Sigmoid colon (tissue), 7 donors: ENCODE data around the gene CACNA2D3. TPM values are rescaled to one million over a fixed set of nuclear protein-coding genes. Genes with fewer than 3 reads are reported as not detected.

Experiments
- DNase-seq: peaks from one replicate; pipeline ENCODE4 v3.0.0-alpha.2; 2019
- H3K27ac ChIP-seq, 4 donors: fragments of 200-600 bp; sonication (generic); one replicate each; pipeline ENCODE4 v1.5.1; 2016 to 2019; ENCODE audit warnings: mild to moderate bottlenecking in 1 of 4
- H3K27me3 ChIP-seq, 3 donors: fragments of 200-600 bp; sonication (generic); one replicate each; pipeline ENCODE4 v1.5.1; 2019; ENCODE audit warnings: mild to moderate bottlenecking in 1 of 3
- H3K36me3 ChIP-seq, 4 donors: fragments of 200-600 bp; sonication (generic); one replicate each; pipeline ENCODE4 v1.5.1; 2016 to 2019
- H3K4me1 ChIP-seq, 4 donors: fragments of 200-600 bp; sonication (generic); one replicate each; pipeline ENCODE4 v1.5.1; 2017 to 2019
- H3K4me3 ChIP-seq, 4 donors: fragments of 200-600 bp; sonication (generic); one replicate each; pipeline ENCODE4 v1.5.1; 2017 to 2019; ENCODE audit warnings: mild to moderate bottlenecking in 2 of 4, moderate library complexity in 1 of 4
- H3K9me3 ChIP-seq, 4 donors: fragments of 200-600 bp in 3 of 4; sonication (generic) in 3 of 4; one replicate each; pipeline versions ENCODE4 v1.5.1 to v1.6.1; 2013 to 2019
- EP300 ChIP-seq, 4 donors: sonication (generic); formaldehyde crosslinking; IDR thresholded peaks; one replicate each; pipeline ENCODE4 v1.6.1; 2017; ENCODE audit warnings: antibody characterized with exemption in 4 of 4
- POLR2A ChIP-seq, 2 donors: fragments of 450-650 bp; IDR thresholded peaks; one replicate each; pipeline ENCODE4 v1.6.1; 2016; ENCODE audit warnings: antibody characterized with exemption in 2 of 2, mild to moderate bottlenecking in 2 of 2, moderate library complexity in 2 of 2
- POLR2AphosphoS5 ChIP-seq, 4 donors: sonication (generic); formaldehyde crosslinking; IDR thresholded peaks; one replicate each; pipeline ENCODE4 v1.6.1; 2017; ENCODE audit warnings: antibody characterized with exemption in 4 of 4
- WGBS, 2 donors: extraction: QIAGEN DNeasy Blood & Tissue Kit; methylation state at CpG; one replicate each; pipeline ENCODE4 v1.1.7; 2013; 5-methylcytosine and 5-hydroxymethylcytosine counted together
- intact Hi-C: fragments of 100-400 bp; cut with DNase I; formaldehyde crosslinking; loops from one replicate; pipeline ENCODE4 v1.15.1; 2023
- polyA plus RNA-seq, 3 donors: library from polyadenylated mRNA; stranded (reverse); fragments of 200-250 nt; gene quantifications; one replicate each; pipeline ENCODE4 v1.2.3, GENCODE V29; 2013
- total RNA-seq, 4 donors: library from RNA; depleted of rRNA; stranded (reverse); fragments of >200 nt; gene quantifications; one replicate each; pipeline ENCODE4 v1.1.0, GENCODE V29; 2016
- TF ChIP-seq, protein P1 (sequence below), 4 experiments: fragments of 450-650 bp in 3 of 4; fragments of 200-600 bp in 1 of 4; IDR thresholded peaks; one replicate each; pipeline ENCODE4 v1.5.1; 2016 to 2019; ENCODE audit warnings: antibody characterized with exemption in 4 of 4, mild to moderate bottlenecking in 3 of 4, moderate library complexity in 2 of 4
- donor health status: healthy with polysubstance abuse.
- donor health status: Bipolar disorder and iron deficiency.
- donor health status: healthy.

The CACNA2D3 gene
- total and polyA plus RNA-seq, 7 donors: 0.32 to 10.2 (median 4.8) TPM; not detected in 1

DNA sequence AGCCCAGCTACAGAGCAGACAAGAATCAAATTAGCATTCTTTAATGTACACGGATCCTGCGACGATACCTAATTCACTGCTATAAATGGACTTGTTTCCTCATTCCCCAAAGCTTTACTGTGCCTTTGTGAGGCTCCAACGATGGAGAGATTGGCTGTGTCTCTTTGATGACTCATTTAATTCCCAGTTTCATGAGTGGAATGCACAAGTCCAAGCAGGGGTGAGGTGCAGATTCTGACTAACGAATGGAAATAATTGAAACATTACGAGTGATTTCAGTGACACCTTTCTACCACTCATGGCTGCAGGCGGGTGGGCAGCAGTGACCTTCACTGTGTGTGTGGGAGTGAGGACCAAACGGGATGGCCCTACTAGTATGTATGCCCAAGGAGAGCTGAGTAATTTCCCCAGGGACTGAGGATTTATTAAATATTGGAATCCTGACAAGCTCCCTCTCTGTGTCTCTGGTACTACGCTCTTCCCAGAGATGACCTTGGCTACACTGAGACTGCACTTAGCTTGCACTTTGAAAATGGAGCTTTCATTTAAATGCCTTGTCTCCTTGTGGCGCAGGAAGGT is 156.7 kb downstream of the CACNA2D3 start:
- 45 to 75% methylated on average over 10 of the region's 10 CpGs for WGBS, 2 donors
- no peak for DNase-seq
- Histone ChIP-seq H3K27me3 (no peaks in the 10 kb centered on the region), H3K9me3 (peaks cover 0 to 3% (median 0%) of the 10 kb centered on the region in 4 donors), H3K4me1 (no peaks in the 10 kb centered on the region), H3K36me3 (no peaks in the 10 kb centered on the region), H3K27ac (no peak overlapping the region), H3K4me3 (no peak overlapping the region)
- intact Hi-C loops: no loop called here
- TF ChIP-seq EP300 (IDR thresholded peaks at IDR 0.05) (no peak), POLR2AphosphoS5 (IDR thresholded peaks at IDR 0.05) (no peak), POLR2A (IDR thresholded peaks at IDR 0.05) (no peak)
- TF ChIP-seq, protein P1, sequence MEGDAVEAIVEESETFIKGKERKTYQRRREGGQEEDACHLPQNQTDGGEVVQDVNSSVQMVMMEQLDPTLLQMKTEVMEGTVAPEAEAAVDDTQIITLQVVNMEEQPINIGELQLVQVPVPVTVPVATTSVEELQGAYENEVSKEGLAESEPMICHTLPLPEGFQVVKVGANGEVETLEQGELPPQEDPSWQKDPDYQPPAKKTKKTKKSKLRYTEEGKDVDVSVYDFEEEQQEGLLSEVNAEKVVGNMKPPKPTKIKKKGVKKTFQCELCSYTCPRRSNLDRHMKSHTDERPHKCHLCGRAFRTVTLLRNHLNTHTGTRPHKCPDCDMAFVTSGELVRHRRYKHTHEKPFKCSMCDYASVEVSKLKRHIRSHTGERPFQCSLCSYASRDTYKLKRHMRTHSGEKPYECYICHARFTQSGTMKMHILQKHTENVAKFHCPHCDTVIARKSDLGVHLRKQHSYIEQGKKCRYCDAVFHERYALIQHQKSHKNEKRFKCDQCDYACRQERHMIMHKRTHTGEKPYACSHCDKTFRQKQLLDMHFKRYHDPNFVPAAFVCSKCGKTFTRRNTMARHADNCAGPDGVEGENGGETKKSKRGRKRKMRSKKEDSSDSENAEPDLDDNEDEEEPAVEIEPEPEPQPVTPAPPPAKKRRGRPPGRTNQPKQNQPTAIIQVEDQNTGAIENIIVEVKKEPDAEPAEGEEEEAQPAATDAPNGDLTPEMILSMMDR (IDR thresholded peaks at IDR 0.05): no peak

DNA sequence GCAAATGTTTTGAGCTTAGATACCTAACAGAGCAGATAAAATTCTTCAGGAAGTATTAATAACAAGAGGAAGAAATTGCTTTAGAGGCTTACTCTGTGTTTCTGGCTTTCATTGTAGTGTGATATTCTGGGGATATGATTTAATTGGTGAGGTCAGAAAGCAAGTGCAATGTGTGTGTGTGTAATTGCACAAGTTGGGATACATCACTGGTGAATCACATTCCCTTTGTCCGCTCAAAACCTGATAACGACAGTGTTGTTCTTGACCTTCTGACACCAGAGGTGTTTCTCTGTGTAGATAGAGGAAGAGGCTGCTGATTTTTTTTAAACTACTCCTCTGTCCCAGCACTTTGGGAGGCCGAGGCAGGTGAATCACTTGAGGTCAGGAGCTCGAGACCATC is 161.1 kb downstream of the CACNA2D3 start:
- DNase-seq: no peak
- TF ChIP-seq POLR2AphosphoS5 (IDR thresholded peaks at IDR 0.05) (no peak), POLR2A (IDR thresholded peaks at IDR 0.05) (no peak)
- 63 to 74% methylated on average over 4 of the region's 4 CpGs for WGBS, 2 donors
- no peaks in the 10 kb centered on the region for H3K27me3 ChIP-seq
- H3K27ac ChIP-seq: no peak overlapping the region
- no peaks in the 10 kb centered on the region for H3K4me1 ChIP-seq
- no peaks in the 10 kb centered on the region for H3K36me3 ChIP-seq
- intact Hi-C loops: no loop called here
- H3K9me3 ChIP-seq: no peaks in the 10 kb centered on the region
- H3K4me3 ChIP-seq: no peak overlapping the region

GRCh38 chr3:54294214-54294613 is 171.9 kb downstream of the CACNA2D3 start:
- TF ChIP-seq EP300 (IDR thresholded peaks at IDR 0.05): no peak
- TF ChIP-seq, protein P1 (IDR thresholded peaks at IDR 0.05): no peak
- TF ChIP-seq POLR2A (IDR thresholded peaks at IDR 0.05): no peak
- no peak for TF ChIP-seq POLR2AphosphoS5 (IDR thresholded peaks at IDR 0.05)
- no peaks in the 10 kb centered on the region for H3K4me1 ChIP-seq
- DNase-seq: no peak
- no peaks in the 10 kb centered on the region for H3K36me3 ChIP-seq
- intact Hi-C loops: no loop called here
- no peak overlapping the region for H3K27ac ChIP-seq
- H3K4me3 ChIP-seq: no peak overlapping the region
- no peaks in the 10 kb centered on the region for H3K9me3 ChIP-seq
- no peaks in the 10 kb centered on the region for H3K27me3 ChIP-seq
- 58 to 66% methylated on average over 4 of the region's 4 CpGs for WGBS, 2 donors

DNA sequence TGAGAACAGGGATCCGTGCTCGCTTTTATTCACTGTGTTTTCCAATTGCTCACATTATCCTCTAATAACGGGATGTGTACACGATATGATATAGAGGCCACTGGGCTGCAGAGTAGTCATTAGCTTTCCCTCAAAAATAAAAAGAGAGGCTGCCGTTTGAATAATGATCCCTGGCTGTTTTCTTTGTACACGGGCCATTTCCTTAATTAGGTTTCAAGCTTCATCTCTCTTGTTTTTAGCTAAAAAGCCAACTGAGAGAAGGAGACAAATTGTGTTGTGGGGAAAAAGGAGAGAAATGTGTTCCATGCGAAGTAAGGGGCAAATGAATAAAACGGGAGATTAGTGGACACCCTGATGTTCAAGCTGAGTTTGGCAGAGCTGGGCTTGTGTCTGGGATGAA is 174.2 kb downstream of the CACNA2D3 start:
- Histone ChIP-seq H3K27me3 (no peaks in the 10 kb centered on the region), H3K4me3 (no peak overlapping the region), H3K36me3 (no peaks in the 10 kb centered on the region), H3K4me1 (no peaks in the 10 kb centered on the region), H3K9me3 (no peaks in the 10 kb centered on the region), H3K27ac (no peak overlapping the region)
- intact Hi-C loops: no loop called here
- no peak for DNase-seq
- TF ChIP-seq, protein P1 (IDR thresholded peaks at IDR 0.05): no peak
- TF ChIP-seq POLR2A (IDR thresholded peaks at IDR 0.05): no peak
- TF ChIP-seq EP300 (IDR thresholded peaks at IDR 0.05): no peak
- TF ChIP-seq POLR2AphosphoS5 (IDR thresholded peaks at IDR 0.05): no peak
- WGBS, 2 donors: 70 to 82% methylated on average over 8 of the region's 8 CpGs

DNA sequence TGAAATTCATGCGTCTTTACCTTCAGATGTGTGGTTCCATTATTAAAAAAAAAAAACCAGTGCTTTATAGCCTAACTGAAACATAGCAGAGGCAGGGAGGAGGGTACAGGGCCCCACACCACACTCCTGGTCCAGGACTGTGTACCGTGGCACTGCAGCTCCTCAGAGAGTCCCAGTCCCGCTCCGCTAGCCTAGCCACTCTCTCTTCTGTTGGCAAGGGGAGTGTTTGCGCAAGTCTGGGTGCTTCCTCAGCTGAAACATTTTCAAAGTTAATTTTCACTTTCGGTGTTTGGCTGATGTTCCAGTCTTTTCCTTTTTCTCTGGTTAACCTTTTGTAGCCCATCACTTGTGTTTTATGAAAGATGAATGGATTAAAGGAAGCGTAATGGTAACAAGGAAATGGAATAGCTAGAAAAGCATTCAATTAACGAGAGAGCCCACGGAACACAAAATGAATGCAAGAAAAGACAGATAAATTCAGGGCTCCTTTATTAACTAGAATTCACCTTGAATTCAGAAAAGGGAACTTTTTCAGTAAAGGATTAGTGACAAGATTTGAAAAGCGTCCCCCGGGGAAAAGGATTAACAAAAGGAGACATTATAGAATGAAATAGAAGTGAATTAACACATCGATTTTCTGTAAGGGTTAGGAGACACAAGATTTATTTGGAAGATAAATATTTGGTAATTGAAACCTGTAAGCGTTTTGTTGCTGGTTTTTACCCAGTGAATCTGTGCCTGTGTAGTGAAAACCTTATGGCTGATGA is 177.0 kb downstream of the CACNA2D3 start:
- intact Hi-C loops: no loop called here
- TF ChIP-seq POLR2A (IDR thresholded peaks at IDR 0.05) (no peak), POLR2AphosphoS5 (IDR thresholded peaks at IDR 0.05) (no peak), EP300 (IDR thresholded peaks at IDR 0.05) (no peak)
- TF ChIP-seq, protein P1 (IDR thresholded peaks at IDR 0.05): no peak
- DNase-seq: no peak
- H3K4me3 ChIP-seq: no peak overlapping the region
- peaks cover 0 to 5% (median 2%) of the 10 kb centered on the region in 4 donors for H3K4me1 ChIP-seq
- no peaks in the 10 kb centered on the region for H3K27me3 ChIP-seq
- WGBS, 2 donors: 69 to 78% methylated on average over 13 of the region's 13 CpGs
- H3K36me3 ChIP-seq: no peaks in the 10 kb centered on the region
- no peak overlapping the region for H3K27ac ChIP-seq
- H3K9me3 ChIP-seq: no peaks in the 10 kb centered on the region
